Measurements from ENCODE around the gene TMEM187.

- TF ChIP-seq POLR2A (IDR thresholded peaks at IDR 0.05) (no peak), CTCF (IDR thresholded peaks at IDR 0.05) (no peak)
These were observed 60.1 kb downstream of the TMEM187 start for GRCh38 chrX:154032653-154033052.
